Measurements from ENCODE around the gene AFAP1. TPM values are rescaled to one million over a fixed set of nuclear protein-coding genes. Genes with fewer than 3 reads are reported as not detected.

The AFAP1 gene
- total RNA-seq, 1 donor from 2014 or later, result 67.9 TPM

- Histone ChIP-seq H3K4me2 (ENCODE audit: low read length) (peak overlapping the region; percentile 24), H2AFZ (ENCODE audit: low read depth, low read length) (no peak overlapping the region), H3K27me3 (ENCODE audit: insufficient read depth, low read length) (no peaks in the 10 kb centered on the region), H3K4me1 (ENCODE audit: insufficient read depth, low read length) (peaks cover 42% of the 10 kb centered on the region), H4K20me1 (ENCODE audit: insufficient read depth, low read length) (peaks cover 17% of the 10 kb centered on the region), H3K4me3 (ENCODE audit: insufficient read depth, low read depth, low read length) (no peak overlapping the region), H3K79me2 (ENCODE audit: insufficient read depth, low read length) (peaks cover 100% of the 10 kb centered on the region), H3K9me3 (ENCODE audit: insufficient read depth, low read depth, low read length) (no peaks in the 10 kb centered on the region), H3K9ac (ENCODE audit: low read length) (peak overlapping the region; percentile 51), H3K27ac (ENCODE audit: low read depth, low read length) (peak overlapping the region; percentile 52), H3K36me3 (ENCODE audit: insufficient read depth, low read length) (peaks cover 5% of the 10 kb centered on the region)
- DNase-seq (ENCODE audit: low read depth) (no peak), FAIRE-seq (peak; percentile 58)
- no peak for TF ChIP-seq CTCF (IDR thresholded peaks at IDR 0.05; ENCODE audit: insufficient read depth, low read depth, low read length)
- TF ChIP-seq EZH2 (IDR thresholded peaks at IDR 0.05; ENCODE audit: insufficient read depth, low read length), result no peak
- H3K9me3 Mint-ChIP-seq (ENCODE audit: unreplicated experiment), result peaks cover 7% of the 10 kb centered on the region
- H3K36me3 Mint-ChIP-seq (ENCODE audit: low read depth, unreplicated experiment), result peaks cover 13% of the 10 kb centered on the region
- peaks cover 43% of the 10 kb centered on the region for H3K4me1 Mint-ChIP-seq (ENCODE audit: low read depth, unreplicated experiment)
- H3K27me3 Mint-ChIP-seq (ENCODE audit: low read depth, unreplicated experiment), result no peaks in the 10 kb centered on the region
- H3K4me3 Mint-ChIP-seq (ENCODE audit: unreplicated experiment), result no peak overlapping the region
- no peak overlapping the region for H3K27ac Mint-ChIP-seq (ENCODE audit: unreplicated experiment)
Observed at GRCh38 chr4:7886007-7886973, 53.4 kb downstream of the AFAP1 start.

GRCh38 chr4:7885216-7886006 is 54.2 kb downstream of the AFAP1 start:
- DNase-seq (ENCODE audit: low read depth), result no peak
- peak overlapping the region; percentile 24 for H3K4me2 ChIP-seq (ENCODE audit: low read length)
- H3K4me1 Mint-ChIP-seq (ENCODE audit: low read depth, unreplicated experiment), result peaks cover 43% of the 10 kb centered on the region

More at GRCh38 chr4:7885216-7886006, 54.2 kb downstream of the AFAP1 start:
- peak overlapping the region; percentile 51 for H3K9ac ChIP-seq (ENCODE audit: low read length)
- H2AFZ ChIP-seq (ENCODE audit: low read depth, low read length), result no peak overlapping the region
- H3K36me3 Mint-ChIP-seq (ENCODE audit: low read depth, unreplicated experiment), result peaks cover 13% of the 10 kb centered on the region
- H3K27me3 Mint-ChIP-seq (ENCODE audit: low read depth, unreplicated experiment), result no peaks in the 10 kb centered on the region
- TF ChIP-seq CTCF (IDR thresholded peaks at IDR 0.05; ENCODE audit: insufficient read depth, low read depth, low read length), result no peak
- TF ChIP-seq EZH2 (IDR thresholded peaks at IDR 0.05; ENCODE audit: insufficient read depth, low read length), result no peak
- peak overlapping the region; percentile 52 for H3K27ac ChIP-seq (ENCODE audit: low read depth, low read length)
- H3K9me3 ChIP-seq (ENCODE audit: insufficient read depth, low read depth, low read length), result no peaks in the 10 kb centered on the region
- H3K79me2 ChIP-seq (ENCODE audit: insufficient read depth, low read length), result peaks cover 100% of the 10 kb centered on the region
- peaks cover 5% of the 10 kb centered on the region for H3K36me3 ChIP-seq (ENCODE audit: insufficient read depth, low read length)
- FAIRE-seq, result no peak
- peaks cover 20% of the 10 kb centered on the region for H4K20me1 ChIP-seq (ENCODE audit: insufficient read depth, low read length)
- H3K4me3 ChIP-seq (ENCODE audit: insufficient read depth, low read depth, low read length), result no peak overlapping the region
- peak overlapping the region; percentile 38 for H3K27ac Mint-ChIP-seq (ENCODE audit: unreplicated experiment)
- H3K9me3 Mint-ChIP-seq (ENCODE audit: unreplicated experiment), result peaks cover 7% of the 10 kb centered on the region
- peaks cover 43% of the 10 kb centered on the region for H3K4me1 ChIP-seq (ENCODE audit: insufficient read depth, low read length)
- no peak overlapping the region for H3K4me3 Mint-ChIP-seq (ENCODE audit: unreplicated experiment)
- no peaks in the 10 kb centered on the region for H3K27me3 ChIP-seq (ENCODE audit: insufficient read depth, low read length)

Data from astrocyte (in vitro differentiated cells and primary cell).